Measurements from ENCODE around the gene KIF24.
A peak's percentile ranks its signal among the peaks of the same experiment; 100 is the strongest.
"Not testable (repeated sequence)": the region's sequence is repeated elsewhere in the genome, so short reads cannot be mapped to it uniquely, and the experiment has no call there.

Gene KIF24

GRCh38 chr9:34328987-34329832 lies at the start of gene KIF24, which contains the start of gene NUDT2:
TSS of gene KIF24 (minus strand) at chr9:34329268. CDS start at chr9:34311346, 17,922 bp downstream.
TSS of gene NUDT2 (plus strand) at chr9:34329569. CDS start at chr9:34339040, 9,471 bp downstream.
- peak; percentile 99 for DNase-seq

GRCh38 chr9:34378376-34379060 lies 49.5 kb upstream of the KIF24 start:
- no peak for DNase-seq

GRCh38 chr9:34377404-34377746 lies 48.3 kb upstream of the KIF24 start:
- DNase-seq: no peak

- DNase-seq: peak; percentile 91
Measured at GRCh38 chr9:34376596-34377403, 47.7 kb upstream of the KIF24 start, which contains the start of gene MYORG. TSS of gene MYORG (minus strand) at chr9:34376898. CDS start at chr9:34372943, 3,955 bp downstream.

- peak; percentile 33 for DNase-seq
Measured at GRCh38 chr9:34375901-34376595, 47.0 kb upstream of the KIF24 start.

- DNase-seq: no peak
Measured at GRCh38 chr9:34374905-34375552, 46.0 kb upstream of the KIF24 start.

- DNase-seq: no peak
Measured at GRCh38 chr9:34374339-34374738, 45.3 kb upstream of the KIF24 start.

GRCh38 chr9:34373749-34374148 lies 44.7 kb upstream of the KIF24 start:
- DNase-seq: no peak

GRCh38 chr9:34372467-34373011 lies 43.5 kb upstream of the KIF24 start:
- DNase-seq: no peak

- no peak for DNase-seq
Measured at GRCh38 chr9:34371886-34372466, 42.9 kb upstream of the KIF24 start.

- no peak for DNase-seq
Measured at GRCh38 chr9:34370970-34371880, 42.2 kb upstream of the KIF24 start.

GRCh38 chr9:34370335-34370969 lies 41.4 kb upstream of the KIF24 start:
- DNase-seq: no peak

- no peak for DNase-seq
Measured at GRCh38 chr9:34369636-34370035, 40.6 kb upstream of the KIF24 start.

- DNase-seq: not testable (repeated sequence)
Measured at GRCh38 chr9:34368796-34369195, 39.7 kb upstream of the KIF24 start.

- DNase-seq: not testable (repeated sequence)
Measured at GRCh38 chr9:34367751-34368410, 38.8 kb upstream of the KIF24 start.

- no peak for DNase-seq
Measured at GRCh38 chr9:34366365-34366764, 37.3 kb upstream of the KIF24 start.

- no peak for DNase-seq
Measured at GRCh38 chr9:34365282-34365681, 36.2 kb upstream of the KIF24 start.

GRCh38 chr9:34363619-34364351 lies 34.7 kb upstream of the KIF24 start:
- no peak for DNase-seq

Measured in kidney glomerular epithelial cell (primary cell).